ENCODE data around the gene ABHD15.
"Not testable (repeated sequence)": the region's sequence is repeated elsewhere in the genome, so short reads cannot be mapped to it uniquely, and the experiment has no call there.

Gene ABHD15

GRCh38 chr17:29563816-29564215 is 3.0 kb downstream of the ABHD15 start:
- TF ChIP-seq CTCF (conservative IDR thresholded peaks at IDR 0.05; ENCODE audit: low read depth, low read length) = no peak
- H3K4me3 ChIP-seq (ENCODE audit: low read depth, low read length) = no peak overlapping the region
- DNase-seq (ENCODE audit: low read depth) = no peak

GRCh38 chr17:29562615-29563014 is 4.2 kb downstream of the ABHD15 start:
- H3K4me3 ChIP-seq (ENCODE audit: low read depth, low read length) = no peak overlapping the region
- TF ChIP-seq CTCF (conservative IDR thresholded peaks at IDR 0.05; ENCODE audit: low read depth, low read length) = no peak
- no peak for DNase-seq (ENCODE audit: low read depth)

GRCh38 chr17:29561554-29562517 is 5.0 kb downstream of the ABHD15 start:
- no peak for DNase-seq (ENCODE audit: low read depth)
- no peak for TF ChIP-seq CTCF (conservative IDR thresholded peaks at IDR 0.05; ENCODE audit: low read depth, low read length)
- H3K4me3 ChIP-seq (ENCODE audit: low read depth, low read length) = no peak overlapping the region

GRCh38 chr17:29560316-29560715 is 6.5 kb downstream of the ABHD15 start:
- H3K4me3 ChIP-seq (ENCODE audit: low read depth, low read length) = no peak overlapping the region
- no peak for TF ChIP-seq CTCF (conservative IDR thresholded peaks at IDR 0.05; ENCODE audit: low read depth, low read length)
- DNase-seq (ENCODE audit: low read depth) = no peak

GRCh38 chr17:29559640-29560039 is 7.2 kb downstream of the ABHD15 start:
- no peak for TF ChIP-seq CTCF (conservative IDR thresholded peaks at IDR 0.05; ENCODE audit: low read depth, low read length)
- DNase-seq (ENCODE audit: low read depth) = no peak
- no peak overlapping the region for H3K4me3 ChIP-seq (ENCODE audit: low read depth, low read length)

GRCh38 chr17:29558139-29558538 is 8.7 kb downstream of the ABHD15 start:
- not testable (repeated sequence) for DNase-seq (ENCODE audit: low read depth); H3K4me3 ChIP-seq (ENCODE audit: low read depth, low read length)

- DNase-seq (ENCODE audit: low read depth) = no peak
- H3K4me3 ChIP-seq (ENCODE audit: low read depth, low read length) = no peak overlapping the region
- no peak for TF ChIP-seq CTCF (conservative IDR thresholded peaks at IDR 0.05; ENCODE audit: low read depth, low read length)
Observed at GRCh38 chr17:29557739-29558116, 9.1 kb downstream of the ABHD15 start.

Data from choroid plexus epithelial cell (primary cell).